ENCODE results near the gene ARHGAP29. TPM values are rescaled to one million over a fixed set of nuclear protein-coding genes. Genes with fewer than 3 reads are reported as not detected.

Gene ARHGAP29
- total and polyA plus RNA-seq, 2 of the 8 experiments (the other 6 are each of a cell fraction or from before 2014, with no cell fraction given) = 0.57 to 3.2 TPM

DNA sequence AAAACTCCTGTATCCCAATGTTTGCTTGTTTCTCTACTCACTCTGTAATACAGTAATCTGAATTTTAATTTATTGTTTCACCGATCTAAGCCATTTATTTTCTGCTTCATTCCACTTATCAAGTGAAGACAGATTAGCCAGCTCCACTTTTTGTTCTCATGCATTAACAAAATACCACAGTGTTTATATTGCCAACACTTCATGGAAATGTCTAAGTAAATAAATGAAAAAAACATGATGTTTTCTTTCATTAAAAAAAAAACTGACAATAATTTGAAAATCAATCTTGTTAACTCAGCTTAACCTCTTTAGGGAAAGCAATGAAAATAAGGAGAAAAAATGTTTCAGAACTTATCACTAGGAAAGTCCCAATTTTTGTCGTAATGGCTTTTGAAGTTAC, 11.5 kb downstream of the ARHGAP29 start:
- Histone ChIP-seq H3K56ac (replicated peaks; ENCODE audit: insufficient read length, low read depth, low read length) (no peak overlapping the region), H3K14ac (ENCODE audit: insufficient read length) (no peak overlapping the region), H4K91ac (replicated peaks; ENCODE audit: insufficient read length, low read length) (no peak overlapping the region), H3K4me1 (replicated peaks in 1 of 4; ENCODE audit: control insufficient read depth in 3 of 4, insufficient read depth in 4 of 4, low read length in 3 of 4) (no peaks in the 10 kb centered on the region), H2BK15ac (ENCODE audit: low read length) (no peak overlapping the region), H4K20me1 (replicated peaks in 1 of 2; ENCODE audit: control insufficient read depth in 1 of 2, insufficient read depth in 2 of 2, low read length in 2 of 2) (no peaks in the 10 kb centered on the region), H3K27ac (ENCODE audit: low read depth, low read length) (no peak overlapping the region), H3K23ac (ENCODE audit: insufficient read length) (no peak overlapping the region), H2AFZ (ENCODE audit: low read length) (no peak overlapping the region), H3K18ac (ENCODE audit: extremely low read depth, low read length) (no peak overlapping the region), H2BK12ac (ENCODE audit: low read depth, low read length) (no peak overlapping the region), H3K23me2 (ENCODE audit: low read depth, low read length) (no peaks in the 10 kb centered on the region), H2AK5ac (ENCODE audit: low read depth, low read length) (no peak overlapping the region), H2BK120ac (replicated peaks; ENCODE audit: low read depth, low read length) (no peak overlapping the region), H4K8ac (ENCODE audit: extremely low read depth, insufficient read depth, low read length) (no peak overlapping the region), H2BK20ac (ENCODE audit: low read length) (no peak overlapping the region), H3K9ac (replicated peaks in 1 of 4; ENCODE audit: extremely low read depth in 1 of 4, low read depth in 3 of 4, low read length in 3 of 4) (no peak overlapping the region), H3K9me3 (ENCODE audit: insufficient read depth in 2 of 2, low read depth in 1 of 2, low read length in 1 of 2) (no peaks in the 10 kb centered on the region), H3K4me3 (ENCODE audit: extremely low read depth in 1 of 4, insufficient read depth in 2 of 4, low read depth in 3 of 4, low read length in 4 of 4) (no peak overlapping the region), H3K36me3 (ENCODE audit: control insufficient read depth in 2 of 4, insufficient read depth in 4 of 4, low read length in 3 of 4) (no peaks in the 10 kb centered on the region), H3K4me2 (ENCODE audit: insufficient read depth in 1 of 2, low read depth in 2 of 2, low read length in 2 of 2) (no peak overlapping the region), H2BK5ac (ENCODE audit: low read depth, low read length) (no peak overlapping the region), H3K79me2 (ENCODE audit: control insufficient read depth in 1 of 2, insufficient read depth in 2 of 2, low read length in 2 of 2) (no peaks in the 10 kb centered on the region), H3K4ac (replicated peaks; ENCODE audit: insufficient read length, low read depth, low read length) (no peak overlapping the region), H4K5ac (ENCODE audit: insufficient read length, low read depth, low read length) (no peak overlapping the region), H3K79me1 (ENCODE audit: low read depth, low read length) (no peaks in the 10 kb centered on the region), H3K27me3 (replicated peaks in 1 of 4; ENCODE audit: control insufficient read depth in 3 of 4, extremely low read depth in 1 of 4, insufficient read depth in 3 of 4, low read length in 3 of 4) (no peaks in the 10 kb centered on the region)
- CTCF ChIA-PET (ENCODE audit: partially characterized antibody) = interaction anchor here (0.7 to 6.4 kb wide), 6 partner anchors 11 to 201 kb away, joined by 4 to 28 read pairs (median 8); partner anchors contain the start of gene ARHGAP29
- TF ChIP-seq CTBP2 (IDR thresholded peaks at IDR 0.05; ENCODE audit: borderline replicate concordance, insufficient read depth, insufficient read length, low read length) (no peak), CHD2 (IDR thresholded peaks at IDR 0.05; ENCODE audit: low read length) (no peak), FOSL1 (IDR thresholded peaks at IDR 0.05; ENCODE audit: insufficient read depth, low read depth, low read length) (no peak), KDM5A (IDR thresholded peaks at IDR 0.05; ENCODE audit: low read length) (no peak), KDM1A (IDR thresholded peaks at IDR 0.05; ENCODE audit: borderline replicate concordance, low read length) (no peak), TEAD4 (IDR thresholded peaks at IDR 0.05; ENCODE audit: low read depth, low read length) (no peak), CEBPB (IDR thresholded peaks at IDR 0.05; ENCODE audit: low read depth, low read length) (no peak), RAD21 (IDR thresholded peaks at IDR 0.05 in 1 of 2, conservative IDR thresholded peaks at IDR 0.05 in 1 of 2; ENCODE audit: low read depth in 2 of 2, low read length in 2 of 2) (no peak), SP4 (IDR thresholded peaks at IDR 0.05; ENCODE audit: low read length) (no peak), GABPA (IDR thresholded peaks at IDR 0.05; ENCODE audit: borderline replicate concordance, insufficient read depth, low read length) (no peak), JUND (IDR thresholded peaks at IDR 0.05; ENCODE audit: low read length) (no peak), CREB1 (IDR thresholded peaks at IDR 0.05) (no peak)
- TF ChIP-seq, protein P1, sequence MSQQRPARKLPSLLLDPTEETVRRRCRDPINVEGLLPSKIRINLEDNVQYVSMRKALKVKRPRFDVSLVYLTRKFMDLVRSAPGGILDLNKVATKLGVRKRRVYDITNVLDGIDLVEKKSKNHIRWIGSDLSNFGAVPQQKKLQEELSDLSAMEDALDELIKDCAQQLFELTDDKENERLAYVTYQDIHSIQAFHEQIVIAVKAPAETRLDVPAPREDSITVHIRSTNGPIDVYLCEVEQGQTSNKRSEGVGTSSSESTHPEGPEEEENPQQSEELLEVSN (IDR thresholded peaks at IDR 0.05) = no peak
- WGBS, 2 experiments (ENCODE audit: extremely low coverage in 1 of 2, insufficient coverage in 1 of 2, insufficient read length in 1 of 2, insufficient replicate concordance in 2 of 2, low coverage in 1 of 2, low lambda C conversion rate in 2 of 2, missing lambda C conversion rate in 1 of 2) = 88% methylated on average over 2 of the region's 2 CpGs; no CpG with 5 or more reads in 1 of the 2 experiments
- FAIRE-seq (no peak), DNase-seq (ENCODE audit: low read depth in 1 of 2, low spot score in 2 of 2) (no peak)
- POLR2A ChIA-PET (ENCODE audit: partially characterized antibody) = no interaction called here
